Activated CD8-positive, alpha-beta memory T cell treated with anti-CD3 and anti-CD28 coated beads for 1 hour (primary cell): ENCODE measurements around the gene CNPY1.
"Not testable (repeated sequence)": the region's sequence is repeated elsewhere in the genome, so short reads cannot be mapped to it uniquely, and the experiment has no call there.

Experiments
- DNase-seq, 2 donors: peaks; one replicate each; pipeline ENCODE4 v3.0.0-alpha.2; 2020; ENCODE audit warnings: low read depth in 1 of 2; ENCODE audit errors: extremely low read depth in 1 of 2

The CNPY1 gene

GRCh38 chr7:155534691-155535090, 11.7 kb downstream of the CNPY1 start:
- DNase-seq: no peak

GRCh38 chr7:155533827-155534690, 12.3 kb downstream of the CNPY1 start:
- no peak for DNase-seq

GRCh38 chr7:155533120-155533826, 13.1 kb downstream of the CNPY1 start:
- no peak for DNase-seq

- no peak for DNase-seq
Observed at GRCh38 chr7:155532792-155533119, 13.6 kb downstream of the CNPY1 start.

- no peak for DNase-seq
Observed at GRCh38 chr7:155531681-155532080, 14.7 kb downstream of the CNPY1 start.

- DNase-seq: no peak
Observed at GRCh38 chr7:155530601-155531000, 15.8 kb downstream of the CNPY1 start.

GRCh38 chr7:155529845-155530244, 16.5 kb downstream of the CNPY1 start:
- DNase-seq: no peak

GRCh38 chr7:155529346-155529745, 17.0 kb downstream of the CNPY1 start:
- no peak for DNase-seq

GRCh38 chr7:155527664-155528063, 18.7 kb downstream of the CNPY1 start:
- no peak for DNase-seq

- DNase-seq: no peak
Observed at GRCh38 chr7:155526225-155526624, 20.1 kb downstream of the CNPY1 start.

- DNase-seq: no peak
Observed at GRCh38 chr7:155524018-155524556, 22.3 kb downstream of the CNPY1 start.

- DNase-seq: no peak
Observed at GRCh38 chr7:155523168-155523675, 23.1 kb downstream of the CNPY1 start.

GRCh38 chr7:155521743-155522398, 24.5 kb downstream of the CNPY1 start:
- DNase-seq: no peak

- no peak for DNase-seq
Observed at GRCh38 chr7:155521007-155521742, 25.2 kb downstream of the CNPY1 start.

- DNase-seq: no peak
Observed at GRCh38 chr7:155520114-155520513, 26.2 kb downstream of the CNPY1 start.

GRCh38 chr7:155519358-155519757, 27.0 kb downstream of the CNPY1 start:
- not testable (repeated sequence) for DNase-seq

GRCh38 chr7:155518633-155519032, 27.7 kb downstream of the CNPY1 start:
- no peak for DNase-seq

GRCh38 chr7:155517969-155518368, 28.4 kb downstream of the CNPY1 start:
- no peak for DNase-seq

- no peak for DNase-seq
Observed at GRCh38 chr7:155517452-155517851, 28.9 kb downstream of the CNPY1 start.

GRCh38 chr7:155516466-155516865, 29.9 kb downstream of the CNPY1 start:
- DNase-seq: no peak

GRCh38 chr7:155515318-155515717, 31.0 kb downstream of the CNPY1 start:
- no peak for DNase-seq
